EL (cell line): ENCODE measurements around the gene NHLRC3.
"Not testable (repeated sequence)": the region's sequence is repeated elsewhere in the genome, so short reads cannot be mapped to it uniquely, and the experiment has no call there.

ENCODE experiments used
- DNase-seq: peaks from one replicate; pipeline ENCODE4 v3.0.0-alpha.2; 2016

The NHLRC3 gene

GRCh38 chr13:39037880-39038568 lies at the start of gene NHLRC3, which contains the start of gene PROSER1:
TSS of gene NHLRC3 (plus strand) at chr13:39038456. CDS start at chr13:39038640, 184 bp downstream.
TSS of gene PROSER1 (minus strand) at chr13:39038089. CDS start at chr13:39037242, 847 bp downstream.
- peak; percentile 91 for DNase-seq

- DNase-seq: no peak
Measured at GRCh38 chr13:38990693-38991092, 47.6 kb upstream of the NHLRC3 start, which contains the start of gene STOML3. TSS of gene STOML3 (minus strand) at chr13:38990831. CDS start at chr13:38990721, 110 bp downstream.

- no peak for DNase-seq
Measured at GRCh38 chr13:38993381-38993780, 44.9 kb upstream of the NHLRC3 start.

GRCh38 chr13:38998739-38999138 lies 39.5 kb upstream of the NHLRC3 start:
- no peak for DNase-seq

GRCh38 chr13:39006371-39007111 lies 31.7 kb upstream of the NHLRC3 start:
- not testable (repeated sequence) for DNase-seq

GRCh38 chr13:39012608-39013007 lies 25.6 kb upstream of the NHLRC3 start:
- DNase-seq: no peak

GRCh38 chr13:39013462-39013861 lies 24.8 kb upstream of the NHLRC3 start:
- no peak for DNase-seq

- DNase-seq: no peak
Measured at GRCh38 chr13:39016087-39016486, 22.2 kb upstream of the NHLRC3 start.

GRCh38 chr13:39016787-39017186 lies 21.5 kb upstream of the NHLRC3 start:
- peak; percentile 26 for DNase-seq

- DNase-seq: no peak
Measured at GRCh38 chr13:39020853-39021462, 17.3 kb upstream of the NHLRC3 start.

GRCh38 chr13:39023316-39023715 lies 14.9 kb upstream of the NHLRC3 start:
- DNase-seq: peak; percentile 18

- DNase-seq: no peak
Measured at GRCh38 chr13:39023761-39024160, 14.5 kb upstream of the NHLRC3 start.

- no peak for DNase-seq
Measured at GRCh38 chr13:39025433-39025839, 12.8 kb upstream of the NHLRC3 start.

GRCh38 chr13:39032150-39032549 lies 6.1 kb upstream of the NHLRC3 start:
- DNase-seq: no peak

- no peak for DNase-seq
Measured at GRCh38 chr13:39034085-39034484, 4.2 kb upstream of the NHLRC3 start.

- DNase-seq: no peak
Measured at GRCh38 chr13:39035204-39035603, 3.1 kb upstream of the NHLRC3 start.

- no peak for DNase-seq
Measured at GRCh38 chr13:39035799-39036198, 2.5 kb upstream of the NHLRC3 start.

GRCh38 chr13:39036212-39036611 lies 2.0 kb upstream of the NHLRC3 start:
- peak; percentile 17 for DNase-seq

GRCh38 chr13:39037410-39037879 lies 811 bp upstream of the NHLRC3 start:
- no peak for DNase-seq

GRCh38 chr13:39038569-39039030 lies 344 bp downstream of the NHLRC3 start:
- DNase-seq: peak; percentile 36

- no peak for DNase-seq
Measured at GRCh38 chr13:39039041-39039440, 785 bp downstream of the NHLRC3 start.

- DNase-seq: no peak
Measured at GRCh38 chr13:39040206-39040605, 1.9 kb downstream of the NHLRC3 start.

- DNase-seq: no peak
Measured at GRCh38 chr13:39044536-39044935, 6.3 kb downstream of the NHLRC3 start.
